HTERT RPE-1 (cell line): ENCODE measurements around the gene TCF4.

Source experiments
- in situ Hi-C: fragments of 300-500 bp; cut with MboI; formaldehyde crosslinking; loops from 4 replicates; pipeline ENCODE4 v1.14.3; 2020; ENCODE audit warnings: low sequenced_read_pairs

The TCF4 gene

DNA sequence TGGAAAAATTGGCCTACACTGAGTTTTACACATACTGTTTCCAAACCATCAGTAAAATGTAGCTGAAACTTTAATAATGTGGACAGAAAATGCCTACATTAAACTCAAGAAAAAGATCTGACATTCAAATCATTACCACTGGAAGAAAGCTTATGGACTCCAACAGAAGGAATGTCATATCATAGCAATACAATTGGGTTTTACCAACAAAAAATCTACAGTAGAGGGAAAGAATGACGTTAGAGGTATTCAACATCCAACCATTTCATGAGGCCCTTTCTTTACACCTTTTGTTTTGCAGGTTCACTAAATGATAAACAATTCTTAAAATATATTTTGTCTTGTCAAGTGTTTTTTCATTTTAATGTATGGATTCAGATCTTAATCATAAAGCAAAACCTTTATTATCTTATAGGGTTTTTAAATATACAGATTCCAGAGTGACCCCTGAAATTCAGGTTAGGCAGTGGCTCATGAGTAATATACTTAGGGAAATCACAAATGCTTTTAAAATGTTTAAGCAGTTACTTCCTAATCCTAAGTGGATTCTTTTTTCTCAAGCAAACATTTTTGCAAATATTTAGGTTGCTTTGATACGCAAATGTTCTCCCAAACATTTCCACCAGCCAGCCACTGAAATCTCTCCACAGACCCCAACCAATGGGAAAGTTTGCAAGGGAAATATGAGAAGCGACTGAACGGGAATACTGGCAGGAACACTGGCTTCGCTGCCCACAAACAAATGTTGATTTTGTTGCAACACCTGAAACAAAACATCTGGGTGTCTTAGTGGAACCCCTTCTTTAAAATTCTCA, 168.7 kb downstream of the TCF4 start:
- in situ Hi-C loops: no loop called here

DNA sequence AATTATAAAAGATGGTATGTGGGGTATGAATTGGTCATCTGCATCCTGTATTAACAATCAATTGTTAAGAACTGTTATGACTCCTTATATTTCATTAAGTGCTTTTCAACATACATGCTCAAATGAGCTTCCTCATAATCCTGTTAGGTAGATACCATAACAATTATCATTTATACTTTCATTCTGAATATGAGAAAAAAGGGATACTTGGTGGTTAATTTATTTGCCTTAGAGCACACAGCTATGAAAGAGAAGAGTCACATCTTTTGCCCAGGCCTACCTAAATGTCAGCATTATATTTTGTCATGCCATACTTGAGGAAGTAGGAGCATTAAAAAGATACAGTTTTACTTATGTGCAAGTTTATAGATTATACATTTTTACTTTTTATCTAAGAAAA, 169.6 kb downstream of the TCF4 start:
- in situ Hi-C loops: no loop called here

DNA sequence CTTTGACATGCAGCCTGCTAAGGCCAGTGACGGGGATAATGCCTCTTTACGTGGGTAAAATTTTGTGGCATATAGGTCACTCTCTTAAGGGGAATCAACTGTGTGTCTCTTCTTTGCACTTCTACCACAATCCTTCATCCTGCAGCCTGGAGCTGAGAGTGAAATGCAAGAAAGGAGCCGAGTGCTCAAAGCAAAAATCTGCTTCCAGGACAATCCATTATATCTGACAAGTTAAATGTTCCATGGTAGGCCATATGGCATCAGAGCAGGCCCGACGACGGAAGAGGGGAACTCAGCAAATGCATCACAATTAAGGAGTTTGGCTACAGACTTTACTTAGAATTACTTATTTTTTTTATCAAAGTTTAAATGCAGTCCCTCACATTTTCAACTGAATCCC, 171.2 kb downstream of the TCF4 start:
- in situ Hi-C loops: no loop called here

GRCh38 chr18:55415258-55415871, 172.6 kb downstream of the TCF4 start:
- in situ Hi-C loops: no loop called here

GRCh38 chr18:55414475-55414874, 173.5 kb downstream of the TCF4 start:
- in situ Hi-C loops: no loop called here

- in situ Hi-C loops: no loop called here
Measured at GRCh38 chr18:55413474-55413873, 174.5 kb downstream of the TCF4 start.

DNA sequence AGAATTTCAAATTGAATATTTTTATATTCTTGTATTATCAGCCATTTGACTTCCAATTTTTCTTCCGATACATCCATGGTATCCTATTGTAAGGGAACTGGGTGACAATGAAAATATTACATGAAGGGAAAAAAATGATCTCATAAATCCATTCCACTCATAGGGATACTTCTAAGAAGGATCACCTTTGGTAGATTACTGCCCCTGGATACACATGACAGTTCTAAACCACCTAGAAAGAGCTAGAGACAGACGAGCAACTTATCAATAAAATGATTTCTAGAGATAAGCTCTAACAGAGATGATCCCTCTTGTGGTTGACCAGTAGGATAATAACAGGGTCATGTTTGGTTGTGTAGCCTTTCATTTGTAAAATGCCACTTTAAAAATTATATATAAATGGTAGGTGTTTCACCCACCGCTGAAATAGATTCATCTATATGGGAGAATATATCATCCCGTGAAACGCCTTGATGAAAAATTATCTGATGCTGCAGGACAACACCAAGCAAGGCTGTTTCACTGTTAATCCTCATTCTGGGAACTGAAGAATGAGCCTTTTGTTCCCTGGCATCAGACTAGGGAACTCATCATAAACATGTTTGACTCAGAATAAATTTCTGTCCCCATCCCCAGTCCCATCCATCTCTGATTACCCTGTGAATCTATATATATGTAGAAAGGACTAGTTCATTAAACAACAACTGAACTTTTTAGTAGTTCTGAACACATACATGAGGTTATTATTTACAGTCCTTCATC, 180.0 kb downstream of the TCF4 start:
- in situ Hi-C loops: no loop called here

DNA sequence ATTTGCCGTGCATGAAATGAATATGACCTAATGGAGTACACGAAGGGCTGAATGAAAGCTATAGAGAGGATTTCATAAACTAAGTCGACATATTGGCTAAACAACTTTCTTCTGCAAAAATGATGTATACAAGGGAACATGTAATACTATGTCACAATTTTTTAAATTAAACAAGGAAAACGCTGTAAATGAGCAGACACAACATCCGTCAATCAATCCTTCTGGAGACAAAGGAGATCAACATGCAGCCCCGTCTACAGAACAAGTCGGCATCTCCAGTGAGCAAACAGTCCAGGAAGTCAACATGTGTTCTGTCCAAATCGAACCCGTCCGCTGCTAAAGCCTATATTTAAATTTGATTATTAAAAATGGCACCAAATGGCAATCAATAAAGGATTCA, 180.8 kb downstream of the TCF4 start:
- in situ Hi-C loops: no loop called here

- in situ Hi-C loops: no loop called here
Measured at GRCh38 chr18:55406451-55406991, 181.5 kb downstream of the TCF4 start.

GRCh38 chr18:55405893-55406406, 182.0 kb downstream of the TCF4 start:
- in situ Hi-C loops: no loop called here

DNA sequence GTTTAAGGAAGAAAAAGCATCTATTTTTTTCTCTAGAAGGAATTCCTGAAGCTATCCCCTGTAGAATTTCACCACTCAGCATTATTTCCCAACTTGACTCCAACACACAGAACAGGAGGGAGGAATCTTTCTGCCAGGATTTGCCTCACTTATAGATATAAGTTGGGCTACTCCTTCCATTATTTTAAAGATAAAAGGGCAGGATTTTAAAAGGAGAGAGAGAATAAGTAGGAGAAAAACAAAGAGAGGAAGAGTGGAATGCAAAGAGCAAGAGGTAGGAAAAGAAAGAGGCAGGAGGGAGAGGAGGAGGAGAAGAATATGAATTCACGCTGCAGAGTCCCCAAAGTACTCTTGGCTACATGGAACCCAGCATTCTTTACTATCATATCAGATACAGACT, 182.5 kb downstream of the TCF4 start:
- in situ Hi-C loops: no loop called here

GRCh38 chr18:55404832-55405465, 183.0 kb downstream of the TCF4 start:
- in situ Hi-C loops: no loop called here

- in situ Hi-C loops: no loop called here
Measured at GRCh38 chr18:55404136-55404830, 183.7 kb downstream of the TCF4 start.

- in situ Hi-C loops: no loop called here
Measured at GRCh38 chr18:55403421-55403949, 184.5 kb downstream of the TCF4 start.

- in situ Hi-C loops: no loop called here
Measured at GRCh38 chr18:55402731-55403405, 185.1 kb downstream of the TCF4 start.

- in situ Hi-C loops: no loop called here
Measured at GRCh38 chr18:55401638-55402191, 186.3 kb downstream of the TCF4 start.

DNA sequence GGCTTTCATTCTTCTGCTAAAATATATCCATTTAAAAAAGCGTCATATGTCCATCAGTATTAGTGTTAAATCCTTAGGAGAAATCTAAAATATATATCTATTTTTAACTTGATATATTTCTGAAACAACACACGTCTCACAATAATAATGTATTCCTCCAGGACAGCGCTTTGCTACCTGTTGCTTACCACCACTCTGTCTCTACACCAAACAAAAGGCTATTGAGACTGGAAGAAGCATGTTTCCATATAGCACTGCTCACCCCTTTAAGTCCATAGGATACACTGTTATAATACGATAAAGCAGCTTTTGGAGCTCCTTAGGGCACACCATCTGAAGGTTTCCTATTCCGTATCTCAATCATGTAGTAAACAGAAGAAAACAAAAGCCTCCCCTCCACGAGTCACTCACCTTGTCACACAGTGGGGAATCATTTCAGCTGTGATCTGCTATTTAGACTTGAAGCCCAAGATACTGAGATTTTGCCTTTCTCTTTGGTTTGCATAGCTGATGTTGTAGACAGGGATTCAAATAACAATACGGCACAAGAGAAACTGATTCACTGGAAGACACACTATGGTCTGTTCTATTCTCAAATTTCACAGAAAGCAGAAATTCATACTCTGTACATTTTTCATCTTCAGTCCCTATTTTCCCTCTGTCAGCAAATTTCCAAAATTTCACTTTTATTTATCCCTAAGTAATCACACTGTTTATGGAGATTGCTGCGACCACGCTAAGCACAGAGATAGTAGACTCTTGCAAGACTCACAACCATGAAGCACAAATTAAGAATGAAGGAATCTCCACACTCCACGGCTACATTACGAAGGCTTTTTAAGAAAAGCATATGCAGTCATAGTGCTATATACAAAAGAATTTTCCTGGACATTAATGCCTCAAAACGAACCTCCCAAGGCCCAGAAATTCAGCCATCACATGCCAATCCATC, 187.1 kb downstream of the TCF4 start:
- in situ Hi-C loops: no loop called here

- in situ Hi-C loops: no loop called here
Measured at GRCh38 chr18:55400081-55400480, 187.9 kb downstream of the TCF4 start.
